Right kidney (tissue), 1 donor: ENCODE results near the gene CASP12.

Source experiments
- DNase-seq: peaks from one replicate; pipeline ENCODE4 v3.0.0-alpha.2; 2016

Gene CASP12

GRCh38 chr11:104837969-104838639 lies 60.2 kb downstream of the CASP12 start:
- no peak for DNase-seq

GRCh38 chr11:104836691-104837090 lies 61.6 kb downstream of the CASP12 start:
- no peak for DNase-seq
